GM12872 (cell line): Measurements from ENCODE around the gene APOBEC3A.

Experiments used
- CTCF ChIP-seq: IDR thresholded peaks from 3 replicates; pipeline ENCODE4 v1.5.1; 2011; ENCODE audit warnings: low read depth, mild to moderate bottlenecking, low read length, moderate library complexity; ENCODE audit not compliant: insufficient read depth

Gene APOBEC3A

GRCh38 chr22:38964989-38965388 is 7.6 kb downstream of the APOBEC3A start:
- TF ChIP-seq CTCF: no peak

DNA sequence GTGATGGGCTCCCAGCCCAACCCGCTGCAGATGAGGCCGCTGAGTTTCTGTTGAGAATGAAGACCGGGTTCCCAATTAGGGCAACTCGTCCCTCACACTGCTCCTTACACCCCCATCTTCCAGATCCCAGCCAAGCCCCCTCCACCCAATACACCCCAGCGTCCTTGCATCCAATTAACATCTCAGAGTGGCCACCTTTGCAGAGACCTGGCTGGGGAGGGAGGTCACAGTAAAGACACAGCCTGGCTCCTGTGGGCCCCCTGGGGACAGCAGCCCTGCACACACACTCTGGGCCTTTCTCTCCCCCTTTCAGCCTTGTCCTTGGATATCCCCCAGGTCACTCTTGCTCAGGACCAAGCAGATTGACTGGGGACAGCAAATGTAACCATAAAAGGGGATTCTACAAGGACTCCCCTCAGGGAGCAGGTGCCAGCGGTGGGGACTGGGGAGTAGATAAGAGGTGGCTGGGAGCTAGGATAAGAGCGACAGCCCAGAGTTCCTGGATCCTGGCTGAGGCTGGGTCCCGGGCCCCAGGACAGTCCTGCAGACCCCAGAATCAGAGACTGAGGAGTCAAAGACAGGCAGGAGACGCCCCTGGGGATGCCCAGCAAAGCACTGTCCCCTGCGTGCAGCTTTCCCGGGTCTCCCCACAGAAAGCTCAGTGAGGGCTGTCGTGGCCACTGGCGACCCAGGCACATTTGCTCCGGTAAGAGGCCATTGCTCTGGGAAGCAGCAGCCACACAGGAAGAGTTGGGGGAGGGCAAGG is 8.4 kb downstream of the APOBEC3A start:
- TF ChIP-seq CTCF: no peak

GRCh38 chr22:38966380-38966702 is 8.9 kb downstream of the APOBEC3A start:
- no peak for TF ChIP-seq CTCF

DNA sequence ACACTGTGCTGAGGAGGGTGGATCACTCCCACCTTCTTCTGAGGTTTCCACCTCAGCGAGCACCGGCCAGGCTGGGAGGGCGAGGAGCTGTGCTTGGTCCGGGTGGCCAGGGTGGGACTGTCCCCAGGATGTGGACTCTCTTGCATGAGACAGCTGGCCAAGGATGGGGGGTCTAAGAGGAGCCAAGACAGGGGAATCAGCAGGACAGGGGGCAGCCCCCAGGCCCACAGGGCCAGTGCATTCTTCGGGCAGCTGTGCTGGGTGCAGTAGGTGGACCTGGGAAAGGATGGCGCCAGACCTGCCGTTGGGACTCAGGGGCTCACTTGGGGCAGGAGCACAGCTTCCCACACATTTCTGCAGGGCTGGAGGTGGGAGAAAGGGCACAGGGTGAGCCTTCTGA is 9.5 kb downstream of the APOBEC3A start:
- no peak for TF ChIP-seq CTCF

DNA sequence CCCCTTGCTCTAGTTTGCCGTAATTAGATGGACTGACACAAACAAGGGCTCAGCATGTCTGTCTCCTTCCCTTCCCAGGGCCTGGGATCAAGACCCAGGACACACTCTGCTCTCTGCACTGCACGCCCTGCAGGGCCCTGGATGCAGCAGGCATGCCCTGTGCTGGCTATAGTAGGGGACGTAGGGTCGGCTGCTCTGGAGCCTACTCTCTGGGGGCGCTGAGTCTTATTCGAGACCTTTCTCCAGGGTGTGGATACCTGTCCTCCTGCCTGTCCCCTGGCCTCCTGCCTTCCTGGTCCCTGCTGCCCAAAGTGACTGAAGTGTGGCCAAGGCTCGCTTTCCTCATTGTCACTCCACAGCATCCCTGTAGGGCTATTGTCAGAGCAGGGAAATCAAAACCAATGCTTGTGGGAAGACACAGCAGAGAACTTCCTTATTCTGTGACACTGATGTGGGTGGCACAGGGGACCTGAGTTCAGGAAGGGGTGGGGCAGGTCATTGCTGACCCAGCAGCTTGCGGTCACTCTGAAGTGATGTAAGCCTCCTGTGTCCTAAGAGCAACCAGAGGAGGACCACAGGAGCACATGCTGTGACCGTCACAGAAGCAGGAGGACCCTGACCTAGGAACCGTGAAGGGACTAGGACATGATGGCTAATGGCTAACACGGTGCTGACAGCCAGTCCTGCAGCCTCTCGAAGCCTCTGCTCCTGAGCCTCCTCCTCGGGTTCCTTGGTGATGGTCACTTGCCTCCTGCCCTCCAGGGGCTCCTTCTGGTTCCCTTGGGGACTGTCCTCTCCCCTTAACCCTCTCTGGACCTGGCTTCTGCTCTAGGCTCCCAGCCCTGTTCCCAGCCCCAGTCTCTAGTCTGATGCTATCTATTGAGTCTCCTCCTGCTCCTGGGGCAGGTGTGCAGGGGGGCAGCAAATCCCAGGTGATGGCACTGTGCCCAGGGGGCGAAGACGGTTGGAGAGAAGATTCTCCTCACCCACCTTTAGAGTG is 10.3 kb downstream of the APOBEC3A start:
- no peak for TF ChIP-seq CTCF

DNA sequence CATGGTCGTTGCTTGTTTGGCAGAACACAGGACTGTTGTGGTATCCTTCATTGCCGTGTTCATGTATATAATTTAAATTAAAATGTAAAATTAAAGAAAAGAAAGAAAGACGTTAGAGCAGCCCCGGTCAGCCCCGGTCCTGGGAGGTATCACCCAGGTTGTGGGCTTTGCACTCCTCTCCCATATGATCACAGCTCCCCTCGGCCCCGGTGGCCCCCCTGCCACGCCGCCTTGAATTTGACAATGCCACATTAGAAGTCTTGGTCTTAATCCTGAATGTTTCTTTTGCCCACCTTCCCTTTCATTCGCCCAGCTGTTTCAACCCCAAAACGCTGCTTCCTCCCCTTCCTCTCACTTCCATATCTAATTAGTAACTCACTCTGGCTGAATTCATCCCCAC is 11.4 kb downstream of the APOBEC3A start:
- no peak for TF ChIP-seq CTCF

- TF ChIP-seq CTCF: no peak
Measured at GRCh38 chr22:38970551-38970950, 13.1 kb downstream of the APOBEC3A start.
